Mucosa of stomach (tissue), 1 donor: ENCODE measurements around the gene CNPY4.

Experiments used
- H3K27me3 ChIP-seq: one replicate; pipeline ENCODE4 v1.7.0; 2013; ENCODE audit warnings: mild to moderate bottlenecking, low read length; ENCODE audit not compliant: control insufficient read depth, insufficient read depth
- H3K36me3 ChIP-seq: one replicate; pipeline ENCODE4 v1.7.0; 2013; ENCODE audit warnings: low read length; ENCODE audit not compliant: control insufficient read depth, insufficient read depth
- H3K4me1 ChIP-seq: one replicate; pipeline ENCODE4 v1.7.0; 2013; ENCODE audit warnings: mild to moderate bottlenecking, low read length; ENCODE audit not compliant: control insufficient read depth, insufficient read depth
- H3K4me3 ChIP-seq: one replicate; pipeline ENCODE4 v1.7.0; 2013; ENCODE audit warnings: low read length
- H3K9ac ChIP-seq: one replicate; pipeline ENCODE4 v1.7.0; 2013; ENCODE audit warnings: mild to moderate bottlenecking, low read length, moderate library complexity
- H3K9me3 ChIP-seq: one replicate; pipeline ENCODE4 v1.7.0; 2013; ENCODE audit warnings: mild to moderate bottlenecking, low read length, moderate library complexity; ENCODE audit not compliant: control insufficient read depth
- donor health status: Pancreatic carcinoma.

Gene CNPY4

GRCh38 chr7:100109521-100110163 lies 9.8 kb upstream of the CNPY4 start:
- Histone ChIP-seq H3K36me3 (peaks cover 5% of the 10 kb centered on the region), H3K4me1 (no peaks in the 10 kb centered on the region), H3K9ac (no peak overlapping the region), H3K4me3 (no peak overlapping the region), H3K9me3 (no peaks in the 10 kb centered on the region), H3K27me3 (no peaks in the 10 kb centered on the region)

DNA sequence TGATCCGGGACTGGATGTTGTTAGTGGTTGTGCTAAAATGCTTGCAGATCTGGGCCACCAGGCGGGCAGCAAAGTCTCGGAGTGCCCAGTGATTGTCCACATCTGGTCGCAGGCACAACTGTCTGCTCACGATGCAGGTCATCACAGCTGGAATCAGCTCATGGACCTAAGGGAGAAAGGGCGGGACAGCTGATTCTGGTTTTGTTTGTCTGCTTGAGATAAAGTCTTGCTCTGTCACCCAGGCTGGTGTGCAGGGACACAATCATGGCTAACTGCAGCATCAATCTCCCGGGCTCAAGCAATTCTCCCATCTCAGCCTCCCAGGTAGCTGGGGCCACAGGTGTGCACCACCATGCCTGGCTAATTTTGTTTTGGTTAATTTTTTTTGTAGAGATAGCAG lies 8.3 kb upstream of the CNPY4 start:
- H3K27me3 ChIP-seq = no peaks in the 10 kb centered on the region
- H3K9me3 ChIP-seq = no peaks in the 10 kb centered on the region
- H3K4me3 ChIP-seq = no peak overlapping the region
- H3K9ac ChIP-seq = no peak overlapping the region
- peaks cover 5% of the 10 kb centered on the region for H3K36me3 ChIP-seq
- H3K4me1 ChIP-seq = no peaks in the 10 kb centered on the region

DNA sequence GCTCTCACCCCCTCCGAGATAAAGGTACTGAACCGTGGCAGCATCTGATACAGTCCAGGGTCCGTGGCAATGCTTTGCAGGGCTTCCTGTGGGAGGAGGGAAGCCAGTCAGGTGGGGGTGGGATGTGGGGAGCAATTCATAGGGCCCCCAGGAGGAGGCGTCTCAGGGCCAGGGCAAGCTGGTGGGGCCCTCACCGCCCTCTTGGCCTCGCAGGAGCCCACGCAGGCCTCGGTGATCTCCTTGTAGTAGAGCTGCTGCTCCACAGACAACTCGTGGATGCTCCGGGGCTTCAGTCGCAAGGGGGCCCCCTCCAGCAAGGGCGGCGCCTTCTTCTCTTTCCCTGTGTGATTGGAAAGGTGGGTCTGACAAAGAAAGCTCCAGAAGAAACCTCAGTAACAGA lies 7.5 kb upstream of the CNPY4 start:
- Histone ChIP-seq H3K36me3 (peaks cover 2% of the 10 kb centered on the region), H3K9ac (no peak overlapping the region), H3K4me3 (no peak overlapping the region), H3K9me3 (no peaks in the 10 kb centered on the region), H3K27me3 (no peaks in the 10 kb centered on the region), H3K4me1 (no peaks in the 10 kb centered on the region)

GRCh38 chr7:100115026-100115425 lies 4.4 kb upstream of the CNPY4 start:
- Histone ChIP-seq H3K4me1 (peaks cover 5% of the 10 kb centered on the region), H3K36me3 (no peaks in the 10 kb centered on the region), H3K27me3 (no peaks in the 10 kb centered on the region), H3K9me3 (no peaks in the 10 kb centered on the region), H3K4me3 (no peak overlapping the region), H3K9ac (no peak overlapping the region)

DNA sequence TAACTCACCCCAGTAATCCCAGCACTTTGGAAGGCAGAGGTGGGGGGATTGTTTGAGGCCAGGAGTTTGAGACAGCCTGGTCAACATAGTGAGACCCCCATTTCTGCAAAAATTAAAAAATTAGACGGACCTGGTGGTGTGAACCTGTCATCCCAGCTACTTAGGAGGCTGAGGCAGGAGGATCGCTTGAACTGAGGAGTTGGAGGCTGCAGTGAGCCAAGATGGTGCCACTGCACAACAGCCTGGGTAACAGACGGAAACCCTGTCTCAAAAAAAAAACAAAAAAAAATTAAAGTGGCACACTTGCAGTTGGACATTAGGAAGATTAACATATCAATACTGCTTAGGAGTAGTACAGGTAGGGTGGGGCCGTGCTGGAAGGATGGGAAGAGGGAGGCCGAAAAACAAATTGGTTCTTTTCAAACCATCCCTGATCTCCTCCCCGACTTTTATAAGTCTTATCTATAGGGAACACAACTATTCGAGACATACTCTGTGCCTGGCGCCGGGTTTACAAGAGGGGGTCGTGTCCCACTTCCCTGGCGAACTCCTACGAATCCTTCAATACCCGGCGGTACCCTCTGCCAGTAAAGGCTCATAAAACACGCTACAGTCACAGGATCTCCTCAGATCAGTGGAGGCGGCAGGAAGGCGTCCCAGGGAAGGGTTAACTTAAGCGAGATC lies 904 bp upstream of the CNPY4 start:
- peaks cover 17% of the 10 kb centered on the region for H3K4me1 ChIP-seq
- H3K4me3 ChIP-seq = peak overlapping the region; percentile 74
- no peaks in the 10 kb centered on the region for H3K9me3 ChIP-seq
- no peaks in the 10 kb centered on the region for H3K27me3 ChIP-seq
- no peaks in the 10 kb centered on the region for H3K36me3 ChIP-seq
- H3K9ac ChIP-seq = peak overlapping the region; percentile 78

DNA sequence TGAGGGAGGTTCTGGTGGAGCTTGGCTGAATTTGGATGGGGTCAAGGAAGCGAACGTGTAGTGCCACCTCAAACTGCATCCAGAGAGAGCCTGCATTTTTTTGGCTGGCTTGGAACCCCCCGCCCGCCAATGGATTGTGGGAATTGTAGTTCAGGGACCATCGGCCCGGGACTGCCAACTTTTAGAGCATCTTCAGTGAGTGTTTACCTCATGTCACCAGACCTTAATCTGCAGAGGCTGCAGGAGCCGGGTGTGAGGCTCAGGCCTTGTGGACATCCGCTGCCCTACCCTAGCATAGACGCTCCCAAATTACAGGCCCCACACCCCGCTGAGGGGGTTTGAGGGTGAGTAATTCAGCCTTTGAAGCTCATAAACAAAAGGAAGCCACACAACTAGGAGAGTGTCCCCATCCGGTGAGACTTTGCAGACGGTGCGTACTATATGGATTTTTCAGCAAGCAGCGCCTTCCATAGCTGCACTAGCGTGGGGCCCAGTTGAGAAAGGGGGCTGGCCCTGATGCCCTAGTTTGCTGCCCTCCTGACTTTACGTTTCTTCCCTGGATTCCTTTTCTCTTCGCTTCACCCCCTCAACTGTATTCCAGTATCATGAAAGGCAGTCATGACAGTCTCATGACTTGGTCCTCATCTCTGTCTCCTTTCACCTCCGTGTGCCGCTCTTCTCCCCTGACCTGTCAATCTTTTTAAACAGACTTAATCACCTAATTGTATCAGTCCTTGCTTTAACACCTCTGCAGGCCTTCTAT lies 717 bp downstream of the CNPY4 start:
- peaks cover 28% of the 10 kb centered on the region for H3K4me1 ChIP-seq
- H3K27me3 ChIP-seq = no peaks in the 10 kb centered on the region
- H3K9ac ChIP-seq = peak overlapping the region; percentile 78
- H3K4me3 ChIP-seq = peak overlapping the region; percentile 74
- no peaks in the 10 kb centered on the region for H3K36me3 ChIP-seq
- no peaks in the 10 kb centered on the region for H3K9me3 ChIP-seq

GRCh38 chr7:100120733-100121036 lies 1.3 kb downstream of the CNPY4 start:
- H3K27me3 ChIP-seq = no peaks in the 10 kb centered on the region
- no peak overlapping the region for H3K4me3 ChIP-seq
- H3K9ac ChIP-seq = no peak overlapping the region
- peaks cover 33% of the 10 kb centered on the region for H3K4me1 ChIP-seq
- no peaks in the 10 kb centered on the region for H3K9me3 ChIP-seq
- no peaks in the 10 kb centered on the region for H3K36me3 ChIP-seq

DNA sequence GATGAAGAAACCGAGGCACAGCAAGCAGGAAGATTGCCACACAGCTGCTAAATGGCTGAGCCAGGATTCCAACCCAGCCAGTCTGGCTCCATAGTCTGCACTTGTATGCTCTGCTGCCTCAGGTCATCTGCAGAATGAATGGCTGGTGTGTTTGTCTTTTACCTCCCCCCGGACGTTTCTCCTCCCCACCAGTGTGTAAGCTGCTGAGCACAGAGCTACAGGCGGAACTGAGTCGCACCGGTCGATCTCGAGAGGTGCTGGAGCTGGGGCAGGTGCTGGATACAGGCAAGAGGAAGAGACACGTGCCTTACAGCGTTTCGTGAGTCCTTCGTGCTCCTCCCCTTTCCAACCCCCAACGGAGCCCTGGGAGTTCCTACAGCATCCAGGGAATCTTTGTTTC lies 2.6 kb downstream of the CNPY4 start:
- Histone ChIP-seq H3K4me1 (peaks cover 41% of the 10 kb centered on the region), H3K27me3 (no peaks in the 10 kb centered on the region), H3K4me3 (no peak overlapping the region), H3K9me3 (no peaks in the 10 kb centered on the region), H3K9ac (no peak overlapping the region), H3K36me3 (no peaks in the 10 kb centered on the region)

- no peak overlapping the region for H3K9ac ChIP-seq
These were observed 3.1 kb downstream of the CNPY4 start for GRCh38 chr7:100122568-100122967.

GRCh38 chr7:100124301-100125230 lies 5.1 kb downstream of the CNPY4 start:
- Histone ChIP-seq H3K4me3 (no peak overlapping the region), H3K9me3 (no peaks in the 10 kb centered on the region), H3K27me3 (no peaks in the 10 kb centered on the region), H3K36me3 (no peaks in the 10 kb centered on the region), H3K9ac (no peak overlapping the region), H3K4me1 (peaks cover 44% of the 10 kb centered on the region)

More at GRCh38 chr7:100122568-100122967, 3.1 kb downstream of the CNPY4 start:
- Histone ChIP-seq H3K4me1 (peaks cover 41% of the 10 kb centered on the region), H3K27me3 (no peaks in the 10 kb centered on the region), H3K36me3 (no peaks in the 10 kb centered on the region), H3K9me3 (no peaks in the 10 kb centered on the region), H3K4me3 (no peak overlapping the region)

- peak overlapping the region; percentile 96 for H3K9ac ChIP-seq
- H3K9me3 ChIP-seq = no peaks in the 10 kb centered on the region
- no peaks in the 10 kb centered on the region for H3K27me3 ChIP-seq
- peaks cover 44% of the 10 kb centered on the region for H3K4me1 ChIP-seq
- no peaks in the 10 kb centered on the region for H3K36me3 ChIP-seq
- peak overlapping the region; percentile 91 for H3K4me3 ChIP-seq
These were observed 7.0 kb downstream of the CNPY4 start for GRCh38 chr7:100126239-100126930.
